Measurements from ENCODE around the gene EEF1AKMT1. TPM values are rescaled to one million over a fixed set of nuclear protein-coding genes. Genes with fewer than 3 reads are reported as not detected.

EEF1AKMT1 gene
- total and polyA plus RNA-seq, 4 donors, result 13.1 to 20.8 (median 18.4) TPM

DNA sequence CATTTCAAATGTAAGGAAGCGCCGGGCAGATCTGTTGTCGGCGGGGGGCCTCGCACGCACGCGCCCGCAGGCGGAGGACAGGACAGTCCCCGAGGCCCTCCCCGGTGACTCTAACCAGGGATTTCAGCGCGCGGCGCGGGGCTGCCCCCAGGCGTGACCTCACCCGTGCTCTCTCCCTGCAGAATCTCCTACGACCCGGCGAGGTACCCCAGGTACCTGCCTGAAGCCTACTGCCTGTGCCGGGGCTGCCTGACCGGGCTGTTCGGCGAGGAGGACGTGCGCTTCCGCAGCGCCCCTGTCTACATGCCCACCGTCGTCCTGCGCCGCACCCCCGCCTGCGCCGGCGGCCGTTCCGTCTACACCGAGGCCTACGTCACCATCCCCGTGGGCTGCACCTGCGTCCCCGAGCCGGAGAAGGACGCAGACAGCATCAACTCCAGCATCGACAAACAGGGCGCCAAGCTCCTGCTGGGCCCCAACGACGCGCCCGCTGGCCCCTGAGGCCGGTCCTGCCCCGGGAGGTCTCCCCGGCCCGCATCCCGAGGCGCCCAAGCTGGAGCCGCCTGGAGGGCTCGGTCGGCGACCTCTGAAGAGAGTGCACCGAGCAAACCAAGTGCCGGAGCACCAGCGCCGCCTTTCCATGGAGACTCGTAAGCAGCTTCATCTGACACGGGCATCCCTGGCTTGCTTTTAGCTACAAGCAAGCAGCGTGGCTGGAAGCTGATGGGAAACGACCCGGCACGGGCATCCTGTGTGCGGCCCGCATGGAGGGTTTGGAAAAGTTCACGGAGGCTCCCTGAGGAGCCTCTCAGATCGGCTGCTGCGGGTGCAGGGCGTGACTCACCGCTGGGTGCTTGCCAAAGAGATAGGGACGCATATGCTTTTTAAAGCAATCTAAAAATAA is 52.1 kb downstream of the EEF1AKMT1 start:
- Histone ChIP-seq H3K9me3 (ENCODE audit: control insufficient read depth, insufficient read depth, low read length) (no peaks in the 10 kb centered on the region), H3K4me1 (ENCODE audit: control insufficient read depth, insufficient read depth, low read length) (peaks cover 24% of the 10 kb centered on the region), H3K27me3 (ENCODE audit: control insufficient read depth, insufficient read depth, low read length) (no peaks in the 10 kb centered on the region), H3K27ac (ENCODE audit: low read depth, low read length) (no peak overlapping the region), H3K4me3 (ENCODE audit: low read depth, low read length) (peak overlapping the region; percentile 17), H3K36me3 (ENCODE audit: control insufficient read depth, insufficient read depth, low read length) (peaks cover 48% of the 10 kb centered on the region)
- DNase-seq (ENCODE audit: low read depth in 4 of 6, low spot score in 6 of 6), result peak in 2 of 6 donors; percentile 77 to 82
- 13% methylated on average over 76 of the region's 81 CpGs for WGBS (ENCODE audit: insufficient coverage)

DNA sequence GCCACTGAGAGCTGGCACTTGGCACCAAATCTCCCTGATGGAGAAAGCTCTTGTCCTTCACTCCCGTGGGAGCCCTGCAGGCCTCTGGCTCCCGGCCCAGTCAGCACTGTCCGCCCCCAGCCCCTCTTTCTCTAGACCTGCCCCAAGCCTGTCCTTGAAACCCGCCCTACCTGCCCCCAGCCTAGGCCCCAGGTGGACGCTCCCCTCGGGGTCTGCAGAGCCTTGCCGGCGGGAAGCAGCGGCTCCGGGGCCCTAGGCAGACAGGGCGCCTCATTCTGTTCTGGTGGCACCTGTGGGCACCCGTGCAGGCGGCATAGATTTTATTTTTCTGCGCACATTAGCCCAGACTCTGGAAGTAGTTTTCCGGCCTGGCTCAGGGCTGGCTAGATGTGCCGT is 52.7 kb downstream of the EEF1AKMT1 start:
- H3K27me3 ChIP-seq (ENCODE audit: control insufficient read depth, insufficient read depth, low read length), result no peaks in the 10 kb centered on the region
- no peak overlapping the region for H3K27ac ChIP-seq (ENCODE audit: low read depth, low read length)
- peak overlapping the region; percentile 17 for H3K4me3 ChIP-seq (ENCODE audit: low read depth, low read length)
- peaks cover 48% of the 10 kb centered on the region for H3K36me3 ChIP-seq (ENCODE audit: control insufficient read depth, insufficient read depth, low read length)
- no peaks in the 10 kb centered on the region for H3K9me3 ChIP-seq (ENCODE audit: control insufficient read depth, insufficient read depth, low read length)
- 71% methylated on average over 16 of the region's 16 CpGs for WGBS (ENCODE audit: insufficient coverage)
- peaks cover 27% of the 10 kb centered on the region for H3K4me1 ChIP-seq (ENCODE audit: control insufficient read depth, insufficient read depth, low read length)
- no peak for DNase-seq (ENCODE audit: low read depth in 4 of 6, low spot score in 6 of 6)

DNA sequence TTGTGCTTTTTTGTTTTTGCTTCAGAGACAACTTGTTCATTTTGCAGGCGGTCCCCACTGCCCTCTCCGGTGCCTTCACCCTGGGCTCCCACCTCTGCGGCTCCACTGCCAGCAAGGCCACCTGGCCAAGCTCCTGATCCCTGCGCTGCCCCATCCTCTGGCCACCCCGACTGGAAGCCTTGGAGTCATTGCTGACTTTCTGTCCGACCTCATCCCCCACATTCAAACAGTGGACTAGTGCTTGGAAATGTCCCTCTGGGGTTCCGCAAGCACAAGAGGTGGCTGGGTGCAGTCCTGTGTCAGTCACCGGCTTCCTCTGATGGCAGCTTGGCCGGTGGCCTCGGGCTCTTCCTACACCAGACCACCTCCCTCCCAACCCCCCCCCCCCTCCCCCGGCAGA is 53.3 kb downstream of the EEF1AKMT1 start:
- no peak overlapping the region for H3K27ac ChIP-seq (ENCODE audit: low read depth, low read length)
- 89% methylated on average over 6 of the region's 11 CpGs for WGBS (ENCODE audit: insufficient coverage)
- no peaks in the 10 kb centered on the region for H3K27me3 ChIP-seq (ENCODE audit: control insufficient read depth, insufficient read depth, low read length)
- DNase-seq (ENCODE audit: low read depth in 4 of 6, low spot score in 6 of 6), result no peak
- peaks cover 27% of the 10 kb centered on the region for H3K4me1 ChIP-seq (ENCODE audit: control insufficient read depth, insufficient read depth, low read length)
- H3K36me3 ChIP-seq (ENCODE audit: control insufficient read depth, insufficient read depth, low read length), result peaks cover 48% of the 10 kb centered on the region
- H3K9me3 ChIP-seq (ENCODE audit: control insufficient read depth, insufficient read depth, low read length), result no peaks in the 10 kb centered on the region
- H3K4me3 ChIP-seq (ENCODE audit: low read depth, low read length), result no peak overlapping the region

DNA sequence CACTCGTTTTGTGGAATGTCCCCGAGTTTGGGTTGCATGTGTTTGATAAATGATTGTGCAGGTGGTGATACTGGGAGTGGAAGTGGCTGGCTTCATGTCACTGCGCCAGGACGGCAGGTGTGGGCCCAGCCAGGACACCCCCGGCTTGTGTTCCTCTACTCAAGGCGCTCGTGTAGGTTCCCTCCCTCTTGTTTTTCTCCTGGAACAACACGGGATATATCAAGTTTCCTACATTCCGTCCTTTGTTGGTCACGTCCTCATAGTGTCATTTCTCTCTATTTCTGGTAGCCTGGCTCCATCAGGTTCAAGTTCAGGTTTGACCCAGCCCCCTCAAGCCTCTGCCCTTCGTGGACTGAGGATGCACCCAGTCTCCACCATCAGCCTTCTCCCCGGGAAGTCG is 54.0 kb downstream of the EEF1AKMT1 start:
- Histone ChIP-seq H3K27me3 (ENCODE audit: control insufficient read depth, insufficient read depth, low read length) (no peaks in the 10 kb centered on the region), H3K27ac (ENCODE audit: low read depth, low read length) (no peak overlapping the region), H3K4me1 (ENCODE audit: control insufficient read depth, insufficient read depth, low read length) (peaks cover 28% of the 10 kb centered on the region), H3K36me3 (ENCODE audit: control insufficient read depth, insufficient read depth, low read length) (peaks cover 48% of the 10 kb centered on the region), H3K9me3 (ENCODE audit: control insufficient read depth, insufficient read depth, low read length) (no peaks in the 10 kb centered on the region), H3K4me3 (ENCODE audit: low read depth, low read length) (no peak overlapping the region)
- DNase-seq (ENCODE audit: low read depth in 4 of 6, low spot score in 6 of 6), result no peak
- WGBS (ENCODE audit: insufficient coverage), result 85% methylated on average over 12 of the region's 13 CpGs

DNA sequence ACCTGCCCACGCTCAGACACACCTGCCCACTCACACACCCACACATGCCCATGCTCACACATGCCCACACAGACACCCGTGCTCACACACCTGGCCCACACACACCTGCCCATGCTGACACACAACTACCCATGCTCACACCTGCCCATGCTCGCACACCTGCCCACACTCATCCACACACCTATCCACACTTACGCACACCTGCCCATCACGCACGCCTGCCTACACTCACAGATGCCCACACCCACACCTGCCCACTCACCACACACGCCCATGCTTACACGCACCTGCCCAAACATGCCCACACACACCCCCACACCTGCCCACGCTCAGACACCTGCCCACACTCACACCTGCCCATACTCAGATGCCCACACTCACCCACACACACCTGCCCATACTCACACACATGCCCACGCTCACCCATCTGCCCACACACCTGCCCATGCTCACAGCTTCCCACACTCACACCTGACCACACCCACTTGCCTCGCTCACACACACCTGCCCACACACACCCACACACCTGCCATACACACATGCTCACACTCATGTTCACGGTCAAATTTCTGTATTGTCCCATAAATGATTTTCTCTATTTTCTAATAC is 54.7 kb downstream of the EEF1AKMT1 start:
- Histone ChIP-seq H3K4me3 (ENCODE audit: low read depth, low read length) (no peak overlapping the region), H3K27me3 (ENCODE audit: control insufficient read depth, insufficient read depth, low read length) (no peaks in the 10 kb centered on the region), H3K4me1 (ENCODE audit: control insufficient read depth, insufficient read depth, low read length) (peaks cover 35% of the 10 kb centered on the region), H3K9me3 (ENCODE audit: control insufficient read depth, insufficient read depth, low read length) (no peaks in the 10 kb centered on the region), H3K36me3 (ENCODE audit: control insufficient read depth, insufficient read depth, low read length) (peaks cover 45% of the 10 kb centered on the region), H3K27ac (ENCODE audit: low read depth, low read length) (no peak overlapping the region)
- 96% methylated on average over 12 of the region's 12 CpGs for WGBS (ENCODE audit: insufficient coverage)
- no peak for DNase-seq (ENCODE audit: low read depth in 4 of 6, low spot score in 6 of 6)

DNA sequence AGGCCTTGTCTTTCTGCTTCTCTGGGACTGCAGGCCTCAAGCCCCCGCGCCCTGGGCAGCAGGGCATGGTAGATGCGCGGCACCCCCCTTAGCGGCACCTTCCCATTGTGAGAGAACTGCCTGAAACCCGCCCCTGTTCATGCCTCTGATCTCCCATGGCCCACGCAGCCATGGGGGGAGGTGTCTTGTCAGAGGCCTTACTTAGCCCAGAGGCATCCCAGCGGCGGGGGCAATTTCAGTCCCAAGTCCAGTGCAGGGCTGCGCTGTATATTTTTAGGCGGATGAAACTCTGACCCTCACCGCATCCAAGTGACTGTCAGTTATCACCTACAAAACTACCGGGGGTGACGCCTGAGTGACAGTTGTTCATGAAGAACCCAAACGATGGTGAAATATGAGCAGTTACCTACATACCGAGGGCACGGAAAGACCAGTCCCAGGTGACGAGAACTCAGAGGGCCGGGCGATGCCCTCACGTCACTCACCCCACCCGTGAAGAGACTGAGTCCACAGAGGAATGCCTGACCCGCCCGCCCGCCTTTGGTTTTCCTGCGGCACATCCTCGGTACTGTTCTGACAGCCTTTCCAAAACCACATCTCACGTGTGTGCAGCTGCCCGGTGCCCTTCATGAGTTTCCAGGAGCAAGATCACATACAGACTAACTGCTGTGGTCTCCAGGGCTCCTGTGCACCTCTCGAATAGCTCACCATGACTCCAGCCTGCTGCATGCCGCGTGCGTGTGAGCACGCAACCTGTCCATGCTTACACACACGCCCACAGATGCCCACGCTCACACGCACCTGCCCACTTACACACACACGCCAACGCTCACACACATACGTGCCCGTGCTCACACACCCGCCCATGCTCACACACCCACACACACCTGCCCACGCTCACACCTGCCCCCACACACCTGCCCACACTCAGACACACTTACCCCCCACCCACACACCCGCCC is 55.9 kb downstream of the EEF1AKMT1 start:
- no peak for DNase-seq (ENCODE audit: low read depth in 4 of 6, low spot score in 6 of 6)
- H3K27me3 ChIP-seq (ENCODE audit: control insufficient read depth, insufficient read depth, low read length), result no peaks in the 10 kb centered on the region
- H3K36me3 ChIP-seq (ENCODE audit: control insufficient read depth, insufficient read depth, low read length), result peaks cover 42% of the 10 kb centered on the region
- H3K4me3 ChIP-seq (ENCODE audit: low read depth, low read length), result no peak overlapping the region
- H3K27ac ChIP-seq (ENCODE audit: low read depth, low read length), result no peak overlapping the region
- H3K4me1 ChIP-seq (ENCODE audit: control insufficient read depth, insufficient read depth, low read length), result peaks cover 40% of the 10 kb centered on the region
- 94% methylated on average over 44 of the region's 44 CpGs for WGBS (ENCODE audit: insufficient coverage)
- no peaks in the 10 kb centered on the region for H3K9me3 ChIP-seq (ENCODE audit: control insufficient read depth, insufficient read depth, low read length)

DNA sequence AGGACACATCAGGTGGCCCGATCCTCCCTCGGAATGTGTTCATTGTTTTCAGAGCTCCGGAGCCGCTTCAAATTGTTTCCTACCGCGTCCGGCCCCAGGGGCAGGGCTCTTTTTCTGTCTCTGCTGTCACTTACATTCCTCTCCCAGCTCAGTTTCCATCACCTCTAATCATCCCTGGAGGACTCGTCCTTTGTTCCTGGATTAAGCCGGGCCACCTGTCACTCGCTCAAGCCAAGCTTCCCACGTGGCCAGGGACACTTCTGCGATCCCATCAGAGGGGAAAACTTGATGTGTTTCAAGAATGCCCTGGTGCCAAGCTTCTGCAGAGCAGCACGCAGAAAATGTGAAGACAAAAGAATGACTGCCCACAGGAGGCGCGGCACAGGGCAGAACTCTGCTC is 56.8 kb downstream of the EEF1AKMT1 start:
- Histone ChIP-seq H3K27me3 (ENCODE audit: control insufficient read depth, insufficient read depth, low read length) (no peaks in the 10 kb centered on the region), H3K27ac (ENCODE audit: low read depth, low read length) (no peak overlapping the region), H3K36me3 (ENCODE audit: control insufficient read depth, insufficient read depth, low read length) (peaks cover 40% of the 10 kb centered on the region), H3K9me3 (ENCODE audit: control insufficient read depth, insufficient read depth, low read length) (no peaks in the 10 kb centered on the region), H3K4me1 (ENCODE audit: control insufficient read depth, insufficient read depth, low read length) (peaks cover 44% of the 10 kb centered on the region), H3K4me3 (ENCODE audit: low read depth, low read length) (no peak overlapping the region)
- 42% methylated on average over 15 of the region's 15 CpGs for WGBS (ENCODE audit: insufficient coverage)
- peak in 1 of 6 donors; percentile 26 for DNase-seq (ENCODE audit: low read depth in 4 of 6, low spot score in 6 of 6)

DNA sequence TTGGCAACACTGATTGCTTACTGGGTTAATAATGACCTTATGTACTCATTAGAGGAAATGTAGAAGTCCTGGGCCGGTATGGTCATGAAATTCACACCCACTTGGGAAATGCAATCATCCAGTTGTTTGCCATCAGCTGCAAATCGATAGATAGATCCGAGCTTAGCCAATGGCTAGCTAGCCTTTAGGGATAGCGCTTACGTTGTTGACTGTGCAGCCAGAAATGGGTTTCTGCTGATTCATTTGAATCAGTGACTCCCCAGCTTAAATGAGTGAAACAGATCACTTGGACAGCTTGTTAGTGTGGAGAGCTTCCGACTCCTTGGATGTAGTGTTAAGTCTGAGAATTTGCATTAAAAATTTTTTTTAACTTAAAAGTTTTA is 58.4 kb downstream of the EEF1AKMT1 start:
- Histone ChIP-seq H3K4me3 (ENCODE audit: low read depth, low read length) (no peak overlapping the region), H3K36me3 (ENCODE audit: control insufficient read depth, insufficient read depth, low read length) (peaks cover 25% of the 10 kb centered on the region), H3K4me1 (ENCODE audit: control insufficient read depth, insufficient read depth, low read length) (peaks cover 32% of the 10 kb centered on the region), H3K27ac (ENCODE audit: low read depth, low read length) (no peak overlapping the region), H3K27me3 (ENCODE audit: control insufficient read depth, insufficient read depth, low read length) (no peaks in the 10 kb centered on the region), H3K9me3 (ENCODE audit: control insufficient read depth, insufficient read depth, low read length) (no peaks in the 10 kb centered on the region)
- no peak for DNase-seq (ENCODE audit: low read depth in 4 of 6, low spot score in 6 of 6)
- WGBS (ENCODE audit: insufficient coverage), result 75% methylated on average over 5 of the region's 6 CpGs

DNA sequence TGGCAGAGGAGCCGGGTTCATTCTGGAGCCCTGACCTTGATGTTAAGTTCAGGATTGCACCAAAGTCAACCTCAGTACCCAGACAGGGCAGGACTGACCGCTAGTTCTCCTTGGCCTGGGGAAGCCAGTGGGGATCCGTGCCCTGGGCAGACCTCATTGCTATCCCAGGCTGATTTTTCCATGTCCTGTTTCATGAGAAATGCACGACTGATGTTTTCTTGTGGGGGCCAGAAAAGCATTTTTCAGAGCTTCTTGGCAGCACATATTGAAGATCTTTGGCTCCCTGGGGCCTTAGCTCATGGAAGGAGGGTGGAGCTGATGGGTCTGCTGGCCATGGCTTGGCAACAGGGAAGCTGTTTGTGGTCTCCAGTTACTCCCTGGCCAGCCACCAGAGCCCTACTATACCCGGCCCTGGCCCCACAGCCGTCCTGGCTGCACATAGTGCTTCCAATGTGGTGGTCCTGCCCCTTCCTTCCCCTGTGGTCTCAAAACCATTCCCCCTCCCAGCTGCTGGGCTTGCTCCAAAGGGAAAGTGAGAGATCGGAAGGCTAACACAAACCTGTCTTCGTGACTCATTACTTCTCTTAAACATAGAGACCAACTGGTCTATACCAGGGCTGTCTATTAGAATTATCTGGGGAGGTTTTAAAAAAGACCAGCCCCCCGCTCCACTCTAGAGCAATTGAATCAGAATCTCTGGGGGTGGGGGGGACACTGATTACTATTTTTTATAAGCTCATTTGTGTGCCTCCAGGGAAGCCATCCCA is 59.0 kb downstream of the EEF1AKMT1 start:
- Histone ChIP-seq H3K4me1 (ENCODE audit: control insufficient read depth, insufficient read depth, low read length) (peaks cover 32% of the 10 kb centered on the region), H3K9me3 (ENCODE audit: control insufficient read depth, insufficient read depth, low read length) (no peaks in the 10 kb centered on the region), H3K36me3 (ENCODE audit: control insufficient read depth, insufficient read depth, low read length) (peaks cover 24% of the 10 kb centered on the region), H3K4me3 (ENCODE audit: low read depth, low read length) (no peak overlapping the region), H3K27me3 (ENCODE audit: control insufficient read depth, insufficient read depth, low read length) (no peaks in the 10 kb centered on the region), H3K27ac (ENCODE audit: low read depth, low read length) (peak overlapping the region; percentile 35)
- DNase-seq (ENCODE audit: low read depth in 4 of 6, low spot score in 6 of 6), result peak in 1 of 6 donors; percentile 67
- WGBS (ENCODE audit: insufficient coverage), result 59% methylated on average over 6 of the region's 9 CpGs
